ENCODE data around the gene ASXL1.

GRCh38 chr20:32438331-32438858 is 80.3 kb downstream of the ASXL1 start:
- no peak for TF ChIP-seq GATA2 (IDR thresholded peaks at IDR 0.05; ENCODE audit: low read depth, low read length)
- no peak for TF ChIP-seq GATA3 (IDR thresholded peaks at IDR 0.05; ENCODE audit: low read depth, low read length)

Data from SH-SY5Y (cell line).